OCI-LY7 (cell line): ENCODE data around the gene MYO9B.

Source experiments
- EZH2phosphoT487 ChIP-seq: fragments of 200-600 bp; sonication (generic); IDR thresholded peaks from 2 replicates; pipeline ENCODE4 v1.6.1; 2018; ENCODE audit warnings: low read depth, borderline replicate concordance, mild to moderate bottlenecking, mixed run types, antibody characterized with exemption, low read length, moderate library complexity, mixed read lengths
- TF ChIP-seq, protein P1 (sequence below): fragments of 200-600 bp; sonication (generic); conservative IDR thresholded peaks from 2 replicates; pipeline ENCODE4 v1.5.1; 2014; ENCODE audit warnings: mild to moderate bottlenecking, antibody characterized with exemption, low read length, moderate library complexity, mixed read lengths

DNA sequence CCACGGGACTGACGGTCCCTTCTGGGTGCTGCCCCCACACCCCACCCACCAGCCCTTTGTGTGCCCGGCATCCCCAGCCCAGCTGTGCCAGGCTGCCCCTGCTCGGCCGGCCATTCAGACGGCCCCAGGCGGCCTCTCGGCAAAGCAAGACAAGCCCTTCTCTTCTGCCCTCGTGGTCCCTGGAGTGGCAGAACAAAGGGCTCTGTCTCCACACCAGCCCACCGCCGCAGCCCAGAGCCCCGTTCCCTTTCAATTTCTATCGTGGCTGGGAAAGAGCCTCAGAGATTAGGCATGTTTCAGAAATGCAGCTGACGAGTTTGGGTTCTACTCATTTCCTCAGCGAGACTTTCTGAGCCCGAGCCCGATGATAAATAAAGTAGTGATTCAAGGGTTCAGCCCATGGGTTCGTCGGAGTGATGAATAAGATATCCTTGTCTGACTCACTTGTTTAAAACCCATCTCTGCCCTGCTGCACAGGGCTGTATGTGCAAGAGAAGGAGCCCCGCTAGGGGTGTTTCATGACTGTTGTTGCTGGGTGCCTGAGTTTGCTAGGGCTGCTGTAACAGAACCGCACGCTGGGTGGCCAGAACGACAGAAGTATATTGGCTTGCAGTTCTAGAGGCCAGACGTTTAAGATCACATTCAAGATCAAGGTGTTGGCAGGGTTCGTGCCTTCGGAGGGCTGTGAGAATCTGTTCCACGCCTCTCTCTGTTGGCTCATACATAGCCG, 4.3 kb downstream of the MYO9B start:
- TF ChIP-seq, protein P1, sequence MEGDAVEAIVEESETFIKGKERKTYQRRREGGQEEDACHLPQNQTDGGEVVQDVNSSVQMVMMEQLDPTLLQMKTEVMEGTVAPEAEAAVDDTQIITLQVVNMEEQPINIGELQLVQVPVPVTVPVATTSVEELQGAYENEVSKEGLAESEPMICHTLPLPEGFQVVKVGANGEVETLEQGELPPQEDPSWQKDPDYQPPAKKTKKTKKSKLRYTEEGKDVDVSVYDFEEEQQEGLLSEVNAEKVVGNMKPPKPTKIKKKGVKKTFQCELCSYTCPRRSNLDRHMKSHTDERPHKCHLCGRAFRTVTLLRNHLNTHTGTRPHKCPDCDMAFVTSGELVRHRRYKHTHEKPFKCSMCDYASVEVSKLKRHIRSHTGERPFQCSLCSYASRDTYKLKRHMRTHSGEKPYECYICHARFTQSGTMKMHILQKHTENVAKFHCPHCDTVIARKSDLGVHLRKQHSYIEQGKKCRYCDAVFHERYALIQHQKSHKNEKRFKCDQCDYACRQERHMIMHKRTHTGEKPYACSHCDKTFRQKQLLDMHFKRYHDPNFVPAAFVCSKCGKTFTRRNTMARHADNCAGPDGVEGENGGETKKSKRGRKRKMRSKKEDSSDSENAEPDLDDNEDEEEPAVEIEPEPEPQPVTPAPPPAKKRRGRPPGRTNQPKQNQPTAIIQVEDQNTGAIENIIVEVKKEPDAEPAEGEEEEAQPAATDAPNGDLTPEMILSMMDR, result peak; percentile 78
- no peak for TF ChIP-seq EZH2phosphoT487
